CD8-positive, alpha-beta memory T cell (primary cell): ENCODE results near the gene WDR33. TPM values are rescaled to one million over a fixed set of nuclear protein-coding genes. Genes with fewer than 3 reads are reported as not detected.
A peak's percentile ranks its signal among the peaks of the same experiment; 100 is the strongest.

ENCODE experiments used
- CTCF ChIA-PET: fragments of 350-600 bp; sonication (Branson Sonifier 250); formaldehyde crosslinking; loops from one replicate; lab custom pipeline; 2021; ENCODE audit warnings: antibody characterized with exemption; lab: Charles Lee
- POLR2A ChIA-PET: fragments of 350-600 bp; sonication (Branson Sonifier 250); formaldehyde crosslinking; loops from one replicate; lab custom pipeline; 2021; ENCODE audit warnings: antibody characterized with exemption; lab: Charles Lee
- DNase-seq, 5 donors: peaks; one replicate each; pipeline versions ENCODE4 v3.0.0 to v3.0.0-alpha.2; 2020 to 2022; ENCODE audit warnings: mixed read lengths in 1 of 5
- H3K27ac ChIP-seq: one replicate; pipeline ENCODE4 v1.7.0; 2013; ENCODE audit warnings: low read depth, mild to moderate bottlenecking, low read length, moderate library complexity
- H3K27me3 ChIP-seq: 2 replicates; pipeline ENCODE4 v1.7.0; 2013; ENCODE audit warnings: low read length, mild to moderate bottlenecking; ENCODE audit not compliant: insufficient read depth, poor library complexity, severe bottlenecking
- H3K36me3 ChIP-seq: 2 replicates; pipeline ENCODE4 v1.7.0; 2013; ENCODE audit warnings: mild to moderate bottlenecking, low read length, moderate library complexity; ENCODE audit not compliant: insufficient read depth
- H3K4me1 ChIP-seq: 2 replicates; pipeline ENCODE4 v1.7.0; 2013; ENCODE audit warnings: mild to moderate bottlenecking, low read length, moderate library complexity; ENCODE audit not compliant: insufficient read depth
- H3K4me3 ChIP-seq: 2 replicates; pipeline ENCODE4 v1.7.0; 2013; ENCODE audit warnings: mild to moderate bottlenecking, low read length
- H3K9me3 ChIP-seq: 2 replicates; pipeline ENCODE4 v1.7.0; 2013; ENCODE audit warnings: mild to moderate bottlenecking, low read length
- H3K27ac Mint-ChIP-seq, 8 donors: one replicate each; pipeline ENCODE4 v1.8.0; 2020 to 2021; ENCODE audit warnings: mixed read lengths in 8 of 8, mild to moderate bottlenecking in 6 of 8, inconsistent platforms in 3 of 8, moderate library complexity in 3 of 8
- H3K27me3 Mint-ChIP-seq, 2 donors: one replicate each; pipeline ENCODE4 v1.8.0; 2020 to 2021; ENCODE audit warnings: mixed read lengths in 2 of 2, mild to moderate bottlenecking in 1 of 2, moderate library complexity in 1 of 2
- H3K36me3 Mint-ChIP-seq, 3 donors: one replicate each; pipeline ENCODE4 v1.8.0; 2020 to 2021; ENCODE audit warnings: mixed read lengths in 3 of 3, inconsistent platforms in 1 of 3, mild to moderate bottlenecking in 1 of 3
- H3K4me1 Mint-ChIP-seq, 3 donors: one replicate each; pipeline ENCODE4 v1.8.0; 2020 to 2021; ENCODE audit warnings: mixed read lengths in 3 of 3, inconsistent platforms in 1 of 3, mild to moderate bottlenecking in 1 of 3
- H3K4me3 Mint-ChIP-seq, 7 donors: one replicate each; pipeline ENCODE4 v1.8.0; 2020 to 2021; ENCODE audit warnings: mixed read lengths in 7 of 7, mild to moderate bottlenecking in 6 of 7, moderate library complexity in 4 of 7, inconsistent platforms in 2 of 7
- H3K9me3 Mint-ChIP-seq, 5 donors: one replicate each; pipeline ENCODE4 v1.8.0; 2020 to 2022; ENCODE audit warnings: mixed read lengths in 5 of 5, mild to moderate bottlenecking in 3 of 5, moderate library complexity in 2 of 5, inconsistent platforms in 1 of 5
- polyA plus RNA-seq: library from polyadenylated mRNA; unstranded; fragments of 300-500 nt; fragmentation: Illumina TruSeq; gene quantifications from one replicate; pipeline ENCODE4 v1.2.3, GENCODE V29; 2021
- total RNA-seq, 2 experiments: library from RNA; stranded (reverse); gene quantifications; one replicate each; pipeline ENCODE4 v1.2.3, GENCODE V29; 2021

Gene WDR33
- total and polyA plus RNA-seq, 3 experiments from 2014 or later, result 51.6 to 88.1 (median 84.8) TPM

- no peaks in the 10 kb centered on the region for H3K4me1 Mint-ChIP-seq
- CTCF ChIA-PET, result no interaction called here
- no peaks in the 10 kb centered on the region for H3K4me1 ChIP-seq
- no peaks in the 10 kb centered on the region for H3K36me3 ChIP-seq
- DNase-seq, result no peak
- H3K4me3 Mint-ChIP-seq, result no peak overlapping the region
- no peaks in the 10 kb centered on the region for H3K9me3 ChIP-seq
- no peak overlapping the region for H3K4me3 ChIP-seq
- H3K27me3 Mint-ChIP-seq, result peaks cover 20 to 61% of the 10 kb centered on the region in 2 donors
- POLR2A ChIA-PET, result no interaction called here
- H3K36me3 Mint-ChIP-seq, result peaks cover 0 to 1% (median 0%) of the 10 kb centered on the region in 3 donors
- H3K27me3 ChIP-seq, result peaks cover 17% of the 10 kb centered on the region
- H3K9me3 Mint-ChIP-seq, result no peaks in the 10 kb centered on the region
- no peak overlapping the region for H3K27ac ChIP-seq
- H3K27ac Mint-ChIP-seq, result no peak overlapping the region
These were observed 148.9 kb downstream of the WDR33 start for GRCh38 chr2:127661949-127662510.

- Histone ChIP-seq H3K4me3 (no peak overlapping the region), H3K27me3 (peaks cover 17% of the 10 kb centered on the region), H3K9me3 (no peaks in the 10 kb centered on the region), H3K4me1 (no peaks in the 10 kb centered on the region), H3K36me3 (no peaks in the 10 kb centered on the region), H3K27ac (no peak overlapping the region)
- ChIA-PET POLR2A (no interaction called here), CTCF (no interaction called here)
- H3K36me3 Mint-ChIP-seq, result no peaks in the 10 kb centered on the region
- H3K9me3 Mint-ChIP-seq, result no peaks in the 10 kb centered on the region
- DNase-seq, result no peak
- H3K4me3 Mint-ChIP-seq, result no peak overlapping the region
- H3K4me1 Mint-ChIP-seq, result no peaks in the 10 kb centered on the region
- H3K27me3 Mint-ChIP-seq, result peaks cover 15 to 52% of the 10 kb centered on the region in 2 donors
- H3K27ac Mint-ChIP-seq, result no peak overlapping the region
These were observed 149.8 kb downstream of the WDR33 start for GRCh38 chr2:127661072-127661649.

DNA sequence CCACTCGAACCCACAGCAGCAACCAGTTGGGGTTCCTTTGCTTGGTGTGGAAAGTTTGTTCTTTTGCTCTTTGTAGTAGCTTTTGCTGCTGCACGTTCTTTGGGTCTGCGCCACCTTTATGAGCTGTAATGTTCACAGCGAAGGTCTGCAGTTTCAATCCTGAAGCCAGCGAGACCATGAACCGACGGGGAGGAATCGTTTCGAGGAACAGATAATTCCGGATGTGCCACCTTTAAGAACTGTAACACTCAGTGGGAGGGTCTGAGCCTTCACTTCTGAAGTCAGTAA, 150.7 kb downstream of the WDR33 start:
- Histone ChIP-seq H3K4me1 (no peaks in the 10 kb centered on the region), H3K4me3 (no peak overlapping the region), H3K36me3 (no peaks in the 10 kb centered on the region), H3K27ac (no peak overlapping the region), H3K27me3 (peaks cover 17% of the 10 kb centered on the region), H3K9me3 (no peaks in the 10 kb centered on the region)
- Mint-ChIP-seq H3K27me3 (peaks cover 15 to 43% of the 10 kb centered on the region in 2 donors), H3K4me3 (no peak overlapping the region), H3K27ac (no peak overlapping the region), H3K4me1 (no peaks in the 10 kb centered on the region), H3K36me3 (no peaks in the 10 kb centered on the region), H3K9me3 (no peaks in the 10 kb centered on the region)
- CTCF ChIA-PET, result no interaction called here
- POLR2A ChIA-PET, result no interaction called here
- no peak for DNase-seq

DNA sequence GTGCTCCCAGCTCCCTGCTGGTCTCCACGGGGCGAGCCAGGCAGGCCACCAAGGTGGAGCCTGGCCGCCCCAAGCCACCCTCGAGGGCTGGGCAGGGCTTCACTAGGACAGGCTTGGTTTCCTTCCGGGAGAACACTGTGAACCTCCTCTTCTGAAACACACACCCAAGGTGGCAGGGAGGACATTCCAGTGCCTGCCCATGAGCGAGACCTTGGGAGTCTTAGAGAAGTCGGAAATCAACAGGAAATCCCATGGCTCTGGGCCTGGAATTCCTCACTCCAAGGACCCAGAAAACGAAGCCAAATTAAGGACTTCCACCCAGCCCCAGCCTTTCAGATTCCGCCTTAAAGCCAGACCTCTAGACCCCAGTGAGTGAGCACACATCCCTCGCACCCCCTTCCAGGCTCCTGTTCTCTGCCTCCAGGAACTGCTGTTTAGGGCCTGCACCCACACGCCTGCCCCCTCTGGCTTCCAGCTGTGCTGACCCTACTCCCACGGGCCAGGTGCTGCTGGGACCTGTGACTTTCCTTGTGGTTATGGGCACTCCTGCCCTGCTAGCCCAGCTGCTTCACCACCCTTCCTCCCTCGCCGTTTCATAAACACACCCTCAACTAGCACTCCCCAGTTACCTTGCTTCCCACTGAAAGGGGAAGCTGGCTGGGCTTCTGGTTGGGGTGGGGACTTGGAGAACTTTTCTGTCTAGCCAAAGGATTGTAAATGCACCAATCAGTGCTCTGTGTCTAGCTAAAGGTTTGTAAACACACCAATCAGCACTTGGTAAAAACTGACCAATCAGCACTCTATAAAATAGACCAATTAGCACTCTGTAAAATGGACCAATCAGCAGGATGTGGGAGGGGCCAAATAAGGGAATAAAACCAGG, 151.3 kb downstream of the WDR33 start:
- Histone ChIP-seq H3K36me3 (no peaks in the 10 kb centered on the region), H3K4me1 (no peaks in the 10 kb centered on the region), H3K4me3 (no peak overlapping the region), H3K9me3 (no peaks in the 10 kb centered on the region), H3K27ac (no peak overlapping the region), H3K27me3 (peaks cover 17% of the 10 kb centered on the region)
- DNase-seq, result peak in 1 of 5 donors; percentile 35
- Mint-ChIP-seq H3K27me3 (peaks cover 13 to 38% of the 10 kb centered on the region in 2 donors), H3K27ac (no peak overlapping the region), H3K4me3 (no peak overlapping the region), H3K4me1 (no peaks in the 10 kb centered on the region), H3K36me3 (no peaks in the 10 kb centered on the region), H3K9me3 (no peaks in the 10 kb centered on the region)
- POLR2A ChIA-PET, result no interaction called here
- CTCF ChIA-PET, result no interaction called here

GRCh38 chr2:127658641-127659407, 152.1 kb downstream of the WDR33 start:
- H3K9me3 Mint-ChIP-seq, result no peaks in the 10 kb centered on the region
- Histone ChIP-seq H3K9me3 (no peaks in the 10 kb centered on the region), H3K36me3 (no peaks in the 10 kb centered on the region), H3K27ac (no peak overlapping the region), H3K4me1 (no peaks in the 10 kb centered on the region), H3K4me3 (no peak overlapping the region), H3K27me3 (peaks cover 16% of the 10 kb centered on the region)
- H3K4me3 Mint-ChIP-seq, result no peak overlapping the region
- DNase-seq, result peak in 1 of 5 donors; percentile 33
- no peak overlapping the region for H3K27ac Mint-ChIP-seq
- ChIA-PET CTCF (no interaction called here), POLR2A (no interaction called here)
- no peaks in the 10 kb centered on the region for H3K4me1 Mint-ChIP-seq
- no peaks in the 10 kb centered on the region for H3K36me3 Mint-ChIP-seq
- peaks cover 13 to 38% of the 10 kb centered on the region in 2 donors for H3K27me3 Mint-ChIP-seq

DNA sequence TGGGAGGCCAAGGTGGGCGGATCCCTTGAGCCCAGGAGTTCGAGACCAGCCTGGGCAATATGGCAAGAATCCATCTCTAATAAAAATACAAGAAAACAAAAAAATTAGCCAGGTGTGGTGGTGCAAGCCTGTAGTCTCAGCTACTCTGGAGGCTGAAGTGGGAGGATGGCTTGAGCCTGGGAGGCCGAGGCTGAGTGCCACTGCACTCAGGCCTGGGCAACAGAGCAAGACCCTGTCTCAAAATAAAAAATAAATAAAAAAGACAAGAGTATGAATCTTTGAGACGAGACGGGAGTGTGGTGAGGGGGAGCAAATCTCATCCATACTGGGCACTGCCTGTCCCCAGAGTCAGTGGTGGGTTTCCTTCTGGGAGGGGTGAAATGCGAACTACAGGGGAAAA, 152.8 kb downstream of the WDR33 start:
- Mint-ChIP-seq H3K27me3 (peaks cover 11 to 33% of the 10 kb centered on the region in 2 donors), H3K9me3 (no peaks in the 10 kb centered on the region), H3K4me1 (no peaks in the 10 kb centered on the region), H3K27ac (no peak overlapping the region), H3K4me3 (no peak overlapping the region), H3K36me3 (no peaks in the 10 kb centered on the region)
- Histone ChIP-seq H3K4me1 (no peaks in the 10 kb centered on the region), H3K27me3 (peaks cover 12% of the 10 kb centered on the region), H3K9me3 (no peaks in the 10 kb centered on the region), H3K27ac (no peak overlapping the region), H3K36me3 (no peaks in the 10 kb centered on the region), H3K4me3 (no peak overlapping the region)
- ChIA-PET POLR2A (no interaction called here), CTCF (no interaction called here)
- DNase-seq, result peak in 1 of 5 donors; percentile 1

DNA sequence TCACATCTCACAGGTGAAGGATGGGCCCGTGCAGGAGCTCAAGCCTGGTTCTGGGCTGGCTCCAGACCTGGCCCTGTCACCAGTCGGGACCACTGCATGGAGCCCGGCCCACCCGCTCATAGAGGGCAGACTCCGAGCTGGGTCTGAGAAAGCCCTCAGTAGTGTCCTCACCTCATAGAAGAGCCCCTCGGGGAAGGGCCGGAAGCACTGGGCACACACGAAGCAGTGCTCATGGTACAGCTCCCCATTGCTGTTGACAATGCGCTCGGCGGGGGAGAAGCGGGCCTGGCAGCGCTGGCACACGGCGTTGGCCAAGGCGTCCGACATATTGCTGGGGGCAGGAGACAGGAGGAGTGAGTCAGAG, 153.8 kb downstream of the WDR33 start:
- Mint-ChIP-seq H3K4me3 (no peak overlapping the region), H3K27me3 (peaks cover 11 to 25% of the 10 kb centered on the region in 2 donors), H3K4me1 (no peaks in the 10 kb centered on the region), H3K9me3 (no peaks in the 10 kb centered on the region), H3K36me3 (no peaks in the 10 kb centered on the region), H3K27ac (no peak overlapping the region)
- no peaks in the 10 kb centered on the region for H3K4me1 ChIP-seq
- H3K9me3 ChIP-seq, result no peaks in the 10 kb centered on the region
- CTCF ChIA-PET, result no interaction called here
- no peaks in the 10 kb centered on the region for H3K36me3 ChIP-seq
- no peak overlapping the region for H3K4me3 ChIP-seq
- H3K27ac ChIP-seq, result no peak overlapping the region
- H3K27me3 ChIP-seq, result peaks cover 8% of the 10 kb centered on the region
- DNase-seq, result peak in 1 of 5 donors; percentile 23
- POLR2A ChIA-PET, result no interaction called here
